Measurements from ENCODE around the gene BMP4.
"Not testable (repeated sequence)": the region's sequence is repeated elsewhere in the genome, so short reads cannot be mapped to it uniquely, and the experiment has no call there.

Gene BMP4

GRCh38 chr14:53956427-53957201 is at the start of gene BMP4:
Gene BMP4, minus strand, starts transcription at chr14:53956825. Its CDS starts 4,603 bp downstream, at chr14:53952222.
- peak within 1 kb of the TSS; percentile 55 for H3K4me3 Mint-ChIP-seq
- H3K36me3 Mint-ChIP-seq = no peaks in the 10 kb centered on the region
- no peak for ATAC-seq
- peaks cover 40% of the 10 kb centered on the region for H3K4me1 Mint-ChIP-seq
- no peaks in the 10 kb centered on the region for H3K9me3 Mint-ChIP-seq
- H3K27me3 Mint-ChIP-seq = peaks cover 78% of the 10 kb centered on the region
- peak within 1 kb of the TSS; percentile 46 for H3K27ac Mint-ChIP-seq

GRCh38 chr14:54003064-54003463 is 46.4 kb upstream of the BMP4 start:
- H3K27me3 Mint-ChIP-seq = no peaks in the 10 kb centered on the region
- H3K4me3 Mint-ChIP-seq = no peak overlapping the region
- H3K9me3 Mint-ChIP-seq = peaks cover 8% of the 10 kb centered on the region
- no peak for ATAC-seq
- no peaks in the 10 kb centered on the region for H3K36me3 Mint-ChIP-seq
- no peaks in the 10 kb centered on the region for H3K4me1 Mint-ChIP-seq
- no peak overlapping the region for H3K27ac Mint-ChIP-seq

DNA sequence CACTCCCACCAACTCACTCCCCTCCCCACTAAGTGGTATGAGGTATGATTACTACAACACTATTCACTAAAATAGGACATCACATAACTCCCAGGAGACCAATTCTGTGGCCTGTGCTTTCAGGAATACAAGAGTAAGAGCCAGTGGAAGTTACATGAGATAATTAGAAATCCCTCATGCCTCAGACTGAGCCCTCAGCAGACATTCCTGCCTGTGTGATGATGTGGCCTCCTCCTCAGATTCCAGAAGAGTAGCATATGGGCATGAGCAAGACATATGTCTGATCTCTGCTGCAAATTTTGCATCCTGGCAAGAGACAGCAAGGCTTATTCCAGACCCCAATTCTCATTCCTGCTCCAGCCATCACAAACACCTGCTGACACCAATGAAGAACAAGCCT is 46.0 kb upstream of the BMP4 start:
- H3K27ac Mint-ChIP-seq = no peak overlapping the region
- peaks cover 8% of the 10 kb centered on the region for H3K9me3 Mint-ChIP-seq
- ATAC-seq = no peak
- H3K4me1 Mint-ChIP-seq = no peaks in the 10 kb centered on the region
- no peak overlapping the region for H3K4me3 Mint-ChIP-seq
- no peaks in the 10 kb centered on the region for H3K27me3 Mint-ChIP-seq
- H3K36me3 Mint-ChIP-seq = no peaks in the 10 kb centered on the region

GRCh38 chr14:54001189-54001878 is 44.7 kb upstream of the BMP4 start:
- H3K27ac Mint-ChIP-seq = no peak overlapping the region
- no peaks in the 10 kb centered on the region for H3K36me3 Mint-ChIP-seq
- H3K4me3 Mint-ChIP-seq = no peak overlapping the region
- no peaks in the 10 kb centered on the region for H3K27me3 Mint-ChIP-seq
- no peak for ATAC-seq
- no peaks in the 10 kb centered on the region for H3K4me1 Mint-ChIP-seq
- H3K9me3 Mint-ChIP-seq = peaks cover 4% of the 10 kb centered on the region

GRCh38 chr14:54000341-54000811 is 43.8 kb upstream of the BMP4 start:
- no peaks in the 10 kb centered on the region for H3K9me3 Mint-ChIP-seq
- no peaks in the 10 kb centered on the region for H3K27me3 Mint-ChIP-seq
- no peak for ATAC-seq
- H3K36me3 Mint-ChIP-seq = no peaks in the 10 kb centered on the region
- no peak overlapping the region for H3K27ac Mint-ChIP-seq
- no peak overlapping the region for H3K4me3 Mint-ChIP-seq
- H3K4me1 Mint-ChIP-seq = no peaks in the 10 kb centered on the region

DNA sequence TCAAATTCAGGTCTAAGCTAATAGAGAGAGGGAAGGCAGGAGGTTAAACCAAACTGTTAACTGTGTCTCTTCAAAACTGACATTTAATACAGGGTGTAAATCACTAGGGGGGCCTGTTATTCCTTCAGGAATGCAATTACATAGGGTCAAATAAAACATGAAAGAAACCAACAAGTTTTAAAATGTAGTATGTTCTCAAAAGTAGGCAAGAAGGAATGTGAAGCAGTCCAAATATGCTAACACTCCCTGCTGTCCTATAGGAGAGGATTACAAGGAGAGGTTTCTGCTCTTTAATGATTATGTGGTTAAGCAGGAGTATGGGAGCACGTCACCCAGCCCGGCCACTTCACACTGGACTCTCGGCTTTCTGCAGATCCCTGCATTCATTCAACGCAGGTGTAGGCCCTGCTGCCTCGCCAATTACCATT is 42.5 kb upstream of the BMP4 start:
- Mint-ChIP-seq H3K27me3 (no peaks in the 10 kb centered on the region), H3K36me3 (no peaks in the 10 kb centered on the region), H3K4me3 (no peak overlapping the region), H3K4me1 (no peaks in the 10 kb centered on the region), H3K27ac (no peak overlapping the region), H3K9me3 (no peaks in the 10 kb centered on the region)
- no peak for ATAC-seq

GRCh38 chr14:53996041-53996440 is 39.4 kb upstream of the BMP4 start:
- no peaks in the 10 kb centered on the region for H3K27me3 Mint-ChIP-seq
- H3K9me3 Mint-ChIP-seq = no peaks in the 10 kb centered on the region
- H3K36me3 Mint-ChIP-seq = no peaks in the 10 kb centered on the region
- ATAC-seq = no peak
- no peak overlapping the region for H3K27ac Mint-ChIP-seq
- no peak overlapping the region for H3K4me3 Mint-ChIP-seq
- no peaks in the 10 kb centered on the region for H3K4me1 Mint-ChIP-seq

GRCh38 chr14:53993920-53994607 is 37.4 kb upstream of the BMP4 start:
- Mint-ChIP-seq H3K36me3 (no peaks in the 10 kb centered on the region), H3K27me3 (no peaks in the 10 kb centered on the region), H3K9me3 (no peaks in the 10 kb centered on the region), H3K27ac (no peak overlapping the region), H3K4me1 (no peaks in the 10 kb centered on the region), H3K4me3 (no peak overlapping the region)
- no peak for ATAC-seq

GRCh38 chr14:53990978-53991377 is 34.4 kb upstream of the BMP4 start:
- ATAC-seq = no peak
- H3K36me3 Mint-ChIP-seq = no peaks in the 10 kb centered on the region
- no peak overlapping the region for H3K4me3 Mint-ChIP-seq
- H3K27ac Mint-ChIP-seq = no peak overlapping the region
- peaks cover 10% of the 10 kb centered on the region for H3K9me3 Mint-ChIP-seq
- H3K4me1 Mint-ChIP-seq = no peaks in the 10 kb centered on the region
- no peaks in the 10 kb centered on the region for H3K27me3 Mint-ChIP-seq

DNA sequence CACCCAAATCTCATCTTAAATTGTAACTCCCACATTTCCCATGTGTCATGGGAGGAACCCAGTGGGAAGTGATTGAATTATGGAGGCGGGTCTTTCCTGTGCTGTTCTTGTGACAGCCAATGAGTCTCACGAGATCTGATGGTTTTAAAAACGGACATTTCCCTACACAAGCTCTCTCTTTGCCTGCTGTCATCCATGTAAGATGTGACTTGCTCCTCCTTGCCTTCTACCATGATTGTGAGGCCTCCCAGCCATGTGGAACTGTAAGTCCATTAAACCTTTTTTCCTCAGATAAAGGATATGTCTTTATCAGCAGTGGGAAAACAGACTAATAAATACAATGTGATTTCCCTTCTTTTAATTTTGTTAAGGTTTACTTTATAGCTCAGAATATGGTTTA is 30.1 kb upstream of the BMP4 start:
- not testable (repeated sequence) for H3K4me3 Mint-ChIP-seq, H3K27ac Mint-ChIP-seq

DNA sequence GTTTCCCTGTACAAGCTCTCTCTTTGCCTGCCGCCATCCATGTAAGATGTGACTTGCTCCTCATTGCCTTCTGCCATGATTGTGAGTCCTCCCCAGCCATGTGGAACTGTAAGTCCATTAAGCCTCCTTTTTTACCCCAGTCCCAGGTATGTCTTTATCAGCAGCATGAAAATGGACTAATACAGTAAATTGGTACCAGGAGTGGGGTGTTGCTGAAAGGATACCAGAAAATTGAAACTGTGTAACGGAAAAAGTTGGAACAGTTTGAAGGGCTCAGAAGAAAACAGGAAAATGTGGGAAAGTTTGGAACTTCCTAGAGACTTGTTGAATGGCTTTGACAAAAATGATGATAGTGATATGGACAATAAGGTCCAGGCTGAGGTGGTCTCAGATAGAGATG is 28.3 kb upstream of the BMP4 start:
- H3K36me3 Mint-ChIP-seq, ATAC-seq, H3K27me3 Mint-ChIP-seq, H3K27ac Mint-ChIP-seq, H3K4me1 Mint-ChIP-seq, H3K4me3 Mint-ChIP-seq: not testable (repeated sequence)
- H3K9me3 Mint-ChIP-seq = peaks cover 20% of the 10 kb centered on the region

More for the DNA sequence above, 30.1 kb upstream of the BMP4 start:
- not testable (repeated sequence) for ATAC-seq, H3K36me3 Mint-ChIP-seq, H3K27me3 Mint-ChIP-seq, H3K4me1 Mint-ChIP-seq
- peaks cover 20% of the 10 kb centered on the region for H3K9me3 Mint-ChIP-seq

- H3K4me1 Mint-ChIP-seq = no peaks in the 10 kb centered on the region
- peaks cover 20% of the 10 kb centered on the region for H3K9me3 Mint-ChIP-seq
- no peak overlapping the region for H3K27ac Mint-ChIP-seq
- no peaks in the 10 kb centered on the region for H3K27me3 Mint-ChIP-seq
- ATAC-seq = no peak
- no peaks in the 10 kb centered on the region for H3K36me3 Mint-ChIP-seq
- H3K4me3 Mint-ChIP-seq = no peak overlapping the region
Observed at GRCh38 chr14:53983112-53983511, 26.5 kb upstream of the BMP4 start.

DNA sequence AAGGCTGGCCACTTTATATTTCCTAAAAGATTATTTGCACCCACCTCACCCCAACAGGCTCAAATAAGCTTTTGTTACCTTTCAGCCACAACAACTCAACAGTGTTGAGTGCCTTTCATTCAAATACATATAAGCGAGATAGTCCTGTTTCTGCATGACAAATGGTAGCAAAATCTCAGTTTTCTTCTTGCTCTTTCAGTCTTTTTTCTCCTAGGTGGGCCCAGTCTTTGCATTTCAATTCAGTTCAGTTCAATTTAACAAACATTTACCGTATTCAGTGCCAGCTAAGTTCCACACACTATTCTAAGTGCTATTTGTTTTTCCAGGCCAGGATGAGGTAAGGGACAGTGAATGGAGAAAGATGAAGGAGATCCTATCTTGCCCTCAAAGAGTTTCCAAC is 25.9 kb upstream of the BMP4 start:
- H3K4me1 Mint-ChIP-seq = no peaks in the 10 kb centered on the region
- no peaks in the 10 kb centered on the region for H3K27me3 Mint-ChIP-seq
- no peak overlapping the region for H3K4me3 Mint-ChIP-seq
- no peaks in the 10 kb centered on the region for H3K36me3 Mint-ChIP-seq
- H3K9me3 Mint-ChIP-seq = peaks cover 20% of the 10 kb centered on the region
- no peak for ATAC-seq
- no peak overlapping the region for H3K27ac Mint-ChIP-seq

- H3K9me3 Mint-ChIP-seq = peaks cover 7% of the 10 kb centered on the region
- H3K27ac Mint-ChIP-seq = no peak overlapping the region
- no peaks in the 10 kb centered on the region for H3K36me3 Mint-ChIP-seq
- ATAC-seq = no peak
- H3K4me1 Mint-ChIP-seq = no peaks in the 10 kb centered on the region
- no peaks in the 10 kb centered on the region for H3K27me3 Mint-ChIP-seq
- H3K4me3 Mint-ChIP-seq = no peak overlapping the region
Observed at GRCh38 chr14:53979747-53980642, 23.4 kb upstream of the BMP4 start.

All from stimulated activated memory B cell treated with anti-CD40 and anti-IgM and Interleukin-4, amounts not matched to agents 10 μg/mL and 1 μg/mL and 100 μg/mL, for 72 hours (primary cell).